ENCODE results near the gene SLC39A11.
"Not testable (repeated sequence)": the region's sequence is repeated elsewhere in the genome, so short reads cannot be mapped to it uniquely, and the experiment has no call there.

SLC39A11 gene

GRCh38 chr17:73072219-73072962 lies 20.1 kb downstream of the SLC39A11 start:
- Histone ChIP-seq H3K36me3 (ENCODE audit: control insufficient read depth in 4 of 4, insufficient read depth in 4 of 4, low read length in 3 of 4) (peaks cover 4 to 30% (median 10%) of the 10 kb centered on the region in 4 experiments), H3K4me3 (ENCODE audit: control insufficient read depth in 1 of 7, extremely low read depth in 1 of 7, insufficient read depth in 4 of 7, low read depth in 2 of 7, low read length in 6 of 7) (no peak overlapping the region), H3K4me1 (ENCODE audit: control extremely low read depth in 1 of 4, control insufficient read depth in 4 of 4, insufficient read depth in 4 of 4, low read length in 3 of 4) (peaks cover 0 to 7% (median 0%) of the 10 kb centered on the region in 4 experiments), H3K9me3 (ENCODE audit: control extremely low read depth in 1 of 5, control insufficient read depth in 4 of 5, insufficient read depth in 2 of 5, low read depth in 1 of 5, low read length in 4 of 5) (peaks cover 0 to 5% (median 0%) of the 10 kb centered on the region in 5 experiments), H3K27ac (ENCODE audit: insufficient read depth in 1 of 2, low read depth in 1 of 2, low read length in 2 of 2, poor library complexity in 1 of 2, severe bottlenecking in 2 of 2) (no peak overlapping the region), H3K27me3 (replicated peaks in 2 of 5; ENCODE audit: control insufficient read depth in 4 of 5, insufficient read depth in 5 of 5, low read length in 4 of 5) (no peaks in the 10 kb centered on the region)
- ChIA-PET POLR2A (no interaction called here), CTCF (no interaction called here)
- 87% methylated on average over 7 of the region's 14 CpGs for WGBS (ENCODE audit: insufficient coverage)
- DNase-seq, result no peak

- peak; percentile 58 to 85 (median 63) for DNase-seq
- peaks cover 0 to 5% (median 0%) of the 10 kb centered on the region in 5 experiments for H3K9me3 ChIP-seq (ENCODE audit: control extremely low read depth in 1 of 5, control insufficient read depth in 4 of 5, insufficient read depth in 2 of 5, low read depth in 1 of 5, low read length in 4 of 5)
- WGBS (ENCODE audit: insufficient coverage), result 92% methylated on average over 8 of the region's 8 CpGs
- ChIA-PET CTCF (no interaction called here), POLR2A (no interaction called here)
- H3K27ac ChIP-seq (ENCODE audit: insufficient read depth in 1 of 2, low read depth in 1 of 2, low read length in 2 of 2, poor library complexity in 1 of 2, severe bottlenecking in 2 of 2), result no peak overlapping the region
- no peaks in the 10 kb centered on the region for H3K27me3 ChIP-seq (replicated peaks in 2 of 5; ENCODE audit: control insufficient read depth in 4 of 5, insufficient read depth in 5 of 5, low read length in 4 of 5)
- peaks cover 4 to 30% (median 10%) of the 10 kb centered on the region in 4 experiments for H3K36me3 ChIP-seq (ENCODE audit: control insufficient read depth in 4 of 4, insufficient read depth in 4 of 4, low read length in 3 of 4)
- peaks cover 0 to 7% (median 0%) of the 10 kb centered on the region in 4 experiments for H3K4me1 ChIP-seq (ENCODE audit: control extremely low read depth in 1 of 4, control insufficient read depth in 4 of 4, insufficient read depth in 4 of 4, low read length in 3 of 4)
- H3K4me3 ChIP-seq (ENCODE audit: control insufficient read depth in 1 of 7, extremely low read depth in 1 of 7, insufficient read depth in 4 of 7, low read depth in 2 of 7, low read length in 6 of 7), result no peak overlapping the region
Measured at GRCh38 chr17:73071066-73071999, 21.2 kb downstream of the SLC39A11 start.

GRCh38 chr17:73069841-73070240 lies 22.6 kb downstream of the SLC39A11 start:
- CTCF ChIA-PET, result no interaction called here
- Histone ChIP-seq H3K9me3 (ENCODE audit: control extremely low read depth in 1 of 5, control insufficient read depth in 4 of 5, insufficient read depth in 2 of 5, low read depth in 1 of 5, low read length in 4 of 5) (peaks cover 0 to 5% (median 0%) of the 10 kb centered on the region in 5 experiments), H3K4me3 (ENCODE audit: control insufficient read depth in 1 of 7, extremely low read depth in 1 of 7, insufficient read depth in 4 of 7, low read depth in 2 of 7, low read length in 6 of 7) (no peak overlapping the region), H3K27me3 (replicated peaks in 2 of 5; ENCODE audit: control insufficient read depth in 4 of 5, insufficient read depth in 5 of 5, low read length in 4 of 5) (no peaks in the 10 kb centered on the region), H3K36me3 (ENCODE audit: control insufficient read depth in 4 of 4, insufficient read depth in 4 of 4, low read length in 3 of 4) (peaks cover 4 to 30% (median 10%) of the 10 kb centered on the region in 4 experiments), H3K4me1 (ENCODE audit: control extremely low read depth in 1 of 4, control insufficient read depth in 4 of 4, insufficient read depth in 4 of 4, low read length in 3 of 4) (peaks cover 0 to 7% (median 0%) of the 10 kb centered on the region in 4 experiments), H3K27ac (ENCODE audit: insufficient read depth in 1 of 2, low read depth in 1 of 2, low read length in 2 of 2, poor library complexity in 1 of 2, severe bottlenecking in 2 of 2) (no peak overlapping the region)
- no peak for DNase-seq
- 100% methylated on average over 3 of the region's 3 CpGs for WGBS (ENCODE audit: insufficient coverage)
- POLR2A ChIA-PET, result no interaction called here

GRCh38 chr17:73069164-73069770 lies 23.2 kb downstream of the SLC39A11 start:
- H3K27me3 ChIP-seq (replicated peaks in 2 of 5; ENCODE audit: control insufficient read depth in 4 of 5, insufficient read depth in 5 of 5, low read length in 4 of 5), result no peaks in the 10 kb centered on the region
- CTCF ChIA-PET, result no interaction called here
- DNase-seq, result no peak
- H3K9me3 ChIP-seq (ENCODE audit: control extremely low read depth in 1 of 5, control insufficient read depth in 4 of 5, insufficient read depth in 2 of 5, low read depth in 1 of 5, low read length in 4 of 5), result peaks cover 0 to 5% (median 0%) of the 10 kb centered on the region in 5 experiments
- 96% methylated on average over 4 of the region's 5 CpGs for WGBS (ENCODE audit: insufficient coverage)
- H3K27ac ChIP-seq (ENCODE audit: insufficient read depth in 1 of 2, low read depth in 1 of 2, low read length in 2 of 2, poor library complexity in 1 of 2, severe bottlenecking in 2 of 2), result no peak overlapping the region
- no peak overlapping the region for H3K4me3 ChIP-seq (ENCODE audit: control insufficient read depth in 1 of 7, extremely low read depth in 1 of 7, insufficient read depth in 4 of 7, low read depth in 2 of 7, low read length in 6 of 7)
- POLR2A ChIA-PET, result no interaction called here
- H3K4me1 ChIP-seq (ENCODE audit: control extremely low read depth in 1 of 4, control insufficient read depth in 4 of 4, insufficient read depth in 4 of 4, low read length in 3 of 4), result peaks cover 0 to 12% (median 3%) of the 10 kb centered on the region in 4 experiments
- peaks cover 4 to 30% (median 10%) of the 10 kb centered on the region in 4 experiments for H3K36me3 ChIP-seq (ENCODE audit: control insufficient read depth in 4 of 4, insufficient read depth in 4 of 4, low read length in 3 of 4)

GRCh38 chr17:73068322-73069153 lies 23.9 kb downstream of the SLC39A11 start:
- H3K27me3 ChIP-seq (replicated peaks in 2 of 5; ENCODE audit: control insufficient read depth in 4 of 5, insufficient read depth in 5 of 5, low read length in 4 of 5), result no peaks in the 10 kb centered on the region
- H3K9me3 ChIP-seq (ENCODE audit: control extremely low read depth in 1 of 5, control insufficient read depth in 4 of 5, insufficient read depth in 2 of 5, low read depth in 1 of 5, low read length in 4 of 5), result peaks cover 0 to 5% (median 0%) of the 10 kb centered on the region in 5 experiments
- no peak overlapping the region for H3K4me3 ChIP-seq (ENCODE audit: control insufficient read depth in 1 of 7, extremely low read depth in 1 of 7, insufficient read depth in 4 of 7, low read depth in 2 of 7, low read length in 6 of 7)
- no peak overlapping the region for H3K27ac ChIP-seq (ENCODE audit: insufficient read depth in 1 of 2, low read depth in 1 of 2, low read length in 2 of 2, poor library complexity in 1 of 2, severe bottlenecking in 2 of 2)
- POLR2A ChIA-PET, result no interaction called here
- H3K4me1 ChIP-seq (ENCODE audit: control extremely low read depth in 1 of 4, control insufficient read depth in 4 of 4, insufficient read depth in 4 of 4, low read length in 3 of 4), result peaks cover 0 to 15% (median 7%) of the 10 kb centered on the region in 4 experiments
- CTCF ChIA-PET, result no interaction called here
- WGBS (ENCODE audit: insufficient coverage), result 96% methylated on average over 9 of the region's 9 CpGs
- H3K36me3 ChIP-seq (ENCODE audit: control insufficient read depth in 4 of 4, insufficient read depth in 4 of 4, low read length in 3 of 4), result peaks cover 4 to 28% (median 10%) of the 10 kb centered on the region in 4 experiments
- DNase-seq, result peak in 2 of 3 donors; percentile 24 to 55

GRCh38 chr17:73067699-73068098 lies 24.8 kb downstream of the SLC39A11 start:
- Histone ChIP-seq H3K36me3 (ENCODE audit: control insufficient read depth in 4 of 4, insufficient read depth in 4 of 4, low read length in 3 of 4) (peaks cover 2 to 22% (median 7%) of the 10 kb centered on the region in 4 experiments), H3K4me1 (ENCODE audit: control extremely low read depth in 1 of 4, control insufficient read depth in 4 of 4, insufficient read depth in 4 of 4, low read length in 3 of 4) (peaks cover 0 to 14% (median 7%) of the 10 kb centered on the region in 4 experiments)
- CTCF ChIA-PET; H3K9me3 ChIP-seq (ENCODE audit: control extremely low read depth in 1 of 5, control insufficient read depth in 4 of 5, insufficient read depth in 2 of 5, low read depth in 1 of 5, low read length in 4 of 5); DNase-seq; H3K4me3 ChIP-seq (ENCODE audit: control insufficient read depth in 1 of 7, extremely low read depth in 1 of 7, insufficient read depth in 4 of 7, low read depth in 2 of 7, low read length in 6 of 7); H3K27me3 ChIP-seq (replicated peaks in 2 of 5; ENCODE audit: control insufficient read depth in 4 of 5, insufficient read depth in 5 of 5, low read length in 4 of 5); POLR2A ChIA-PET; H3K27ac ChIP-seq (ENCODE audit: insufficient read depth in 1 of 2, low read depth in 1 of 2, low read length in 2 of 2, poor library complexity in 1 of 2, severe bottlenecking in 2 of 2): not testable (repeated sequence)
- WGBS (ENCODE audit: insufficient coverage), result 80% methylated on average over 2 of the region's 2 CpGs
